Measurements from ENCODE around the gene MORC3.

DNA sequence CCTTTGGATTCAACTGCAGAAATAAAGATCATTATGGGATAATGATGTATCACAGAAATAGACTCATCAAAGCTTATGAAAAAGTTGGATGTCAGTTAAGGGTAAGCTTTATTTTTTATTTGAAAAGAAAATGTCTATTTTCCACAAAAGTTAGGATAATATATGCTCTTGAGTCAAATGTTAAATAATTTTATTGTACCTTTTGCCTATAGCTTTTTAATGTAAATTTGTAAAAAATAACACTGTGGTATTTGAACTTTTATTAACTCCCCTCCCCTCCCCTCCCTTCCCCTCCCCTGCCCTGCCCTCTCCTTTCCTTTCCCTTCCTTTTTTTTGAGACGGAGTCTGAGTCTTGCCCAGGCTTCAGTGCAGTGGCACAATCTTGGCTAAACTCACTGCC, 24.9 kb downstream of the MORC3 start:
- TF ChIP-seq, protein P1, sequence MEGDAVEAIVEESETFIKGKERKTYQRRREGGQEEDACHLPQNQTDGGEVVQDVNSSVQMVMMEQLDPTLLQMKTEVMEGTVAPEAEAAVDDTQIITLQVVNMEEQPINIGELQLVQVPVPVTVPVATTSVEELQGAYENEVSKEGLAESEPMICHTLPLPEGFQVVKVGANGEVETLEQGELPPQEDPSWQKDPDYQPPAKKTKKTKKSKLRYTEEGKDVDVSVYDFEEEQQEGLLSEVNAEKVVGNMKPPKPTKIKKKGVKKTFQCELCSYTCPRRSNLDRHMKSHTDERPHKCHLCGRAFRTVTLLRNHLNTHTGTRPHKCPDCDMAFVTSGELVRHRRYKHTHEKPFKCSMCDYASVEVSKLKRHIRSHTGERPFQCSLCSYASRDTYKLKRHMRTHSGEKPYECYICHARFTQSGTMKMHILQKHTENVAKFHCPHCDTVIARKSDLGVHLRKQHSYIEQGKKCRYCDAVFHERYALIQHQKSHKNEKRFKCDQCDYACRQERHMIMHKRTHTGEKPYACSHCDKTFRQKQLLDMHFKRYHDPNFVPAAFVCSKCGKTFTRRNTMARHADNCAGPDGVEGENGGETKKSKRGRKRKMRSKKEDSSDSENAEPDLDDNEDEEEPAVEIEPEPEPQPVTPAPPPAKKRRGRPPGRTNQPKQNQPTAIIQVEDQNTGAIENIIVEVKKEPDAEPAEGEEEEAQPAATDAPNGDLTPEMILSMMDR (IDR thresholded peaks at IDR 0.05): no peak
- no peak for TF ChIP-seq POLR2A (IDR thresholded peaks at IDR 0.05)
